Activated naive CD4-positive, alpha-beta T cell treated with anti-CD3 and anti-CD28 coated beads, Interleukin-2, amount 10 ng/mL, durations not matched to agents 7 days and 5 days (primary cell): ENCODE measurements around the gene TPPP3.
A peak's percentile ranks its signal among the peaks of the same experiment; 100 is the strongest.

ENCODE experiments used
- CTCF ChIA-PET: fragments of 350-600 bp; sonication (Branson Sonifier 250); formaldehyde crosslinking; loops from one replicate; lab custom pipeline; 2021; ENCODE audit warnings: antibody characterized with exemption; lab: Charles Lee
- DNase-seq: peaks from one replicate; pipeline ENCODE4 v3.0.0-alpha.2; 2020
- H3K27ac Mint-ChIP-seq: one replicate; pipeline ENCODE4 v1.8.0; 2021; ENCODE audit warnings: mild to moderate bottlenecking, moderate library complexity, mixed read lengths
- H3K27me3 Mint-ChIP-seq: one replicate; pipeline ENCODE4 v1.8.0; 2021; ENCODE audit warnings: mild to moderate bottlenecking, mixed read lengths
- H3K36me3 Mint-ChIP-seq: one replicate; pipeline ENCODE4 v1.8.0; 2021; ENCODE audit warnings: mixed read lengths
- H3K4me1 Mint-ChIP-seq: one replicate; pipeline ENCODE4 v1.8.0; 2021; ENCODE audit warnings: mixed read lengths
- H3K4me3 Mint-ChIP-seq: one replicate; pipeline ENCODE4 v1.8.0; 2021; ENCODE audit warnings: mild to moderate bottlenecking, moderate library complexity, mixed read lengths
- H3K9me3 Mint-ChIP-seq: one replicate; pipeline ENCODE4 v1.8.0; 2021; ENCODE audit warnings: mixed read lengths

TPPP3 gene

GRCh38 chr16:67406111-67406971, 13.0 kb upstream of the TPPP3 start:
- Mint-ChIP-seq H3K4me1 (no peaks in the 10 kb centered on the region), H3K27ac (no peak overlapping the region), H3K4me3 (no peak overlapping the region), H3K36me3 (no peaks in the 10 kb centered on the region), H3K27me3 (peaks cover 53% of the 10 kb centered on the region), H3K9me3 (no peaks in the 10 kb centered on the region)
- DNase-seq, result no peak
- CTCF ChIA-PET, result interaction anchor here (1.9 kb wide), 1 partner anchor 22 kb away, joined by 5 read pairs; no protein-coding TSS in a partner anchor

GRCh38 chr16:67405336-67405735, 12.0 kb upstream of the TPPP3 start:
- Mint-ChIP-seq H3K36me3 (no peaks in the 10 kb centered on the region), H3K27me3 (peaks cover 57% of the 10 kb centered on the region), H3K4me3 (no peak overlapping the region), H3K27ac (no peak overlapping the region), H3K9me3 (no peaks in the 10 kb centered on the region), H3K4me1 (no peaks in the 10 kb centered on the region)
- CTCF ChIA-PET, result no interaction called here
- no peak for DNase-seq

GRCh38 chr16:67404740-67405226, 11.5 kb upstream of the TPPP3 start:
- CTCF ChIA-PET, result no interaction called here
- peaks cover 59% of the 10 kb centered on the region for H3K27me3 Mint-ChIP-seq
- H3K4me1 Mint-ChIP-seq, result no peaks in the 10 kb centered on the region
- H3K9me3 Mint-ChIP-seq, result no peaks in the 10 kb centered on the region
- H3K27ac Mint-ChIP-seq, result no peak overlapping the region
- no peaks in the 10 kb centered on the region for H3K36me3 Mint-ChIP-seq
- H3K4me3 Mint-ChIP-seq, result no peak overlapping the region
- DNase-seq, result no peak

- H3K9me3 Mint-ChIP-seq, result no peaks in the 10 kb centered on the region
- CTCF ChIA-PET, result no interaction called here
- H3K4me3 Mint-ChIP-seq, result no peak overlapping the region
- DNase-seq, result no peak
- no peaks in the 10 kb centered on the region for H3K36me3 Mint-ChIP-seq
- peaks cover 60% of the 10 kb centered on the region for H3K27me3 Mint-ChIP-seq
- no peak overlapping the region for H3K27ac Mint-ChIP-seq
- no peaks in the 10 kb centered on the region for H3K4me1 Mint-ChIP-seq
These were observed 10.8 kb upstream of the TPPP3 start for GRCh38 chr16:67403976-67404555.

- CTCF ChIA-PET, result interaction anchor here (1.5 to 4.7 kb wide), 3 partner anchors 20 to 141 kb away, joined by 5 to 27 read pairs (median 18); no protein-coding TSS in a partner anchor
These were observed 7.6 kb upstream of the TPPP3 start for GRCh38 chr16:67400901-67401300.

GRCh38 chr16:67399749-67400704, 6.7 kb upstream of the TPPP3 start:
- Mint-ChIP-seq H3K4me3 (no peak overlapping the region), H3K4me1 (no peaks in the 10 kb centered on the region), H3K27me3 (peaks cover 69% of the 10 kb centered on the region), H3K27ac (no peak overlapping the region), H3K36me3 (no peaks in the 10 kb centered on the region), H3K9me3 (no peaks in the 10 kb centered on the region)
- CTCF ChIA-PET, result interaction anchor here (0.7 to 4.7 kb wide), 20 partner anchors 11 to 448 kb away, joined by 3 to 27 read pairs (median 4); partner anchors contain the start of gene PLEKHG4
- no peak for DNase-seq

More at GRCh38 chr16:67400901-67401300, 7.6 kb upstream of the TPPP3 start:
- H3K4me3 Mint-ChIP-seq, result no peak overlapping the region
- no peaks in the 10 kb centered on the region for H3K9me3 Mint-ChIP-seq
- no peaks in the 10 kb centered on the region for H3K36me3 Mint-ChIP-seq
- DNase-seq, result no peak
- peaks cover 67% of the 10 kb centered on the region for H3K27me3 Mint-ChIP-seq
- H3K4me1 Mint-ChIP-seq, result no peaks in the 10 kb centered on the region
- H3K27ac Mint-ChIP-seq, result no peak overlapping the region

GRCh38 chr16:67399218-67399733, 6.0 kb upstream of the TPPP3 start:
- Mint-ChIP-seq H3K4me3 (no peak overlapping the region), H3K4me1 (peaks cover under 1% of the 10 kb centered on the region), H3K36me3 (no peaks in the 10 kb centered on the region), H3K9me3 (no peaks in the 10 kb centered on the region), H3K27me3 (peaks cover 75% of the 10 kb centered on the region), H3K27ac (no peak overlapping the region)
- CTCF ChIA-PET, result interaction anchor here (0.7 to 4.7 kb wide), 20 partner anchors 10 to 447 kb away, joined by 3 to 27 read pairs (median 4); partner anchors contain the start of gene PLEKHG4
- DNase-seq, result peak; percentile 58

GRCh38 chr16:67398546-67399217, 5.4 kb upstream of the TPPP3 start:
- CTCF ChIA-PET, result interaction anchor here (1.0 to 4.7 kb wide), 11 partner anchors 9 to 138 kb away, joined by 3 to 27 read pairs (median 4); partner anchors contain the start of gene PLEKHG4
- no peaks in the 10 kb centered on the region for H3K9me3 Mint-ChIP-seq

GRCh38 chr16:67397812-67398545, 4.7 kb upstream of the TPPP3 start:
- peaks cover 81% of the 10 kb centered on the region for H3K27me3 Mint-ChIP-seq
- H3K9me3 Mint-ChIP-seq, result no peaks in the 10 kb centered on the region
- peaks cover 8% of the 10 kb centered on the region for H3K4me1 Mint-ChIP-seq
- DNase-seq, result no peak
- CTCF ChIA-PET, result interaction anchor here (1.0 to 4.7 kb wide), 5 partner anchors 9 to 138 kb away, joined by 3 to 27 read pairs (median 16); partner anchors contain the start of gene PLEKHG4
- no peaks in the 10 kb centered on the region for H3K36me3 Mint-ChIP-seq
- no peak overlapping the region for H3K4me3 Mint-ChIP-seq
- no peak overlapping the region for H3K27ac Mint-ChIP-seq

More at GRCh38 chr16:67398546-67399217, 5.4 kb upstream of the TPPP3 start:
- DNase-seq, result no peak
- Mint-ChIP-seq H3K27me3 (peaks cover 78% of the 10 kb centered on the region), H3K4me1 (peaks cover 6% of the 10 kb centered on the region), H3K4me3 (no peak overlapping the region), H3K36me3 (no peaks in the 10 kb centered on the region), H3K27ac (no peak overlapping the region)

GRCh38 chr16:67397036-67397801, 3.9 kb upstream of the TPPP3 start:
- DNase-seq, result no peak
- Mint-ChIP-seq H3K4me3 (no peak overlapping the region), H3K4me1 (peaks cover 10% of the 10 kb centered on the region), H3K36me3 (no peaks in the 10 kb centered on the region), H3K9me3 (no peaks in the 10 kb centered on the region), H3K27me3 (peaks cover 84% of the 10 kb centered on the region), H3K27ac (no peak overlapping the region)
- CTCF ChIA-PET, result interaction anchor here (1.0 to 2.8 kb wide), 3 partner anchors 15 to 119 kb away, joined by 3 to 16 read pairs (median 5); partner anchors contain the start of gene PLEKHG4

- H3K9me3 Mint-ChIP-seq, result no peaks in the 10 kb centered on the region
- H3K4me3 Mint-ChIP-seq, result no peak overlapping the region
- H3K4me1 Mint-ChIP-seq, result peaks cover 10% of the 10 kb centered on the region
- H3K27me3 Mint-ChIP-seq, result peaks cover 84% of the 10 kb centered on the region
- no peak overlapping the region for H3K27ac Mint-ChIP-seq
- H3K36me3 Mint-ChIP-seq, result no peaks in the 10 kb centered on the region
- CTCF ChIA-PET, result interaction anchor here (0.8 to 1.0 kb wide), 2 partner anchors 115 to 136 kb away, joined by 3 to 5 read pairs; no protein-coding TSS in a partner anchor
- no peak for DNase-seq
These were observed 3.1 kb upstream of the TPPP3 start for GRCh38 chr16:67396159-67397035.
